DND-41 (cell line): Measurements from ENCODE around the gene WDPCP.

Experiments used
- ATAC-seq: fragments of 200-7000 bp; cut with Tn5 transposase; 3 replicates; pipeline ENCODE4 v1.9.1; 2021; ENCODE audit warnings: low read depth; ENCODE audit not compliant: insufficient read depth
- DNase-seq: peaks from one replicate; pipeline ENCODE4 v3.0.0-alpha.2; 2020
- H2AFZ ChIP-seq: 2 replicates; pipeline ENCODE4 v1.6.0; 2012; ENCODE audit warnings: low read depth, low read length
- H3K27ac ChIP-seq: 2 replicates; pipeline ENCODE4 v1.5.1; 2012; ENCODE audit warnings: low read length, inconsistent platforms
- H3K27me3 ChIP-seq: fragments of 200-600 bp; sonication (generic); 2 replicates; pipeline ENCODE4 v1.6.0; 2012; ENCODE audit warnings: low read length, mild to moderate bottlenecking, inconsistent platforms; ENCODE audit not compliant: insufficient read depth, poor library complexity
- H3K36me3 ChIP-seq: 2 replicates; pipeline ENCODE4 v1.5.1; 2012; ENCODE audit warnings: low read length, inconsistent platforms; ENCODE audit not compliant: insufficient read depth
- H3K4me1 ChIP-seq: 2 replicates; pipeline ENCODE4 v1.5.1; 2012; ENCODE audit warnings: mild to moderate bottlenecking, low read length; ENCODE audit not compliant: insufficient read depth
- H3K4me2 ChIP-seq: 2 replicates; pipeline ENCODE4 v1.6.0; 2012; ENCODE audit warnings: mild to moderate bottlenecking, moderate library complexity, low read length, inconsistent platforms; ENCODE audit not compliant: insufficient read depth
- H3K4me3 ChIP-seq, 2 experiments: fragments of 200-600 bp in 1 of 2; shearing (Covaris generic) in 1 of 2; 2 replicates each; pipeline ENCODE4 v1.5.1; 2012 to 2016; ENCODE audit warnings: inconsistent platforms in 2 of 2, low read length in 2 of 2, mild to moderate bottlenecking in 2 of 2, low read depth in 1 of 2, moderate library complexity in 1 of 2
- H3K79me2 ChIP-seq: 2 replicates; pipeline ENCODE4 v1.6.0; 2012; ENCODE audit warnings: low read length, inconsistent platforms; ENCODE audit not compliant: insufficient read depth
- H3K9ac ChIP-seq: 2 replicates; pipeline ENCODE4 v1.6.0; 2012; ENCODE audit warnings: low read depth, mild to moderate bottlenecking, inconsistent platforms, low read length, moderate library complexity
- H3K9me3 ChIP-seq: 2 replicates; pipeline ENCODE4 v1.5.1; 2012; ENCODE audit warnings: low read length, moderate library complexity, mild to moderate bottlenecking, inconsistent platforms; ENCODE audit not compliant: insufficient read depth, severe bottlenecking
- H4K20me1 ChIP-seq: 2 replicates; pipeline ENCODE4 v1.6.0; 2012; ENCODE audit warnings: low read length; ENCODE audit not compliant: insufficient read depth
- EZH2 ChIP-seq: IDR thresholded peaks from 3 replicates; pipeline ENCODE4 v1.6.1; 2012; ENCODE audit warnings: borderline replicate concordance, low read depth, mild to moderate bottlenecking, moderate library complexity, low read length, inconsistent platforms; ENCODE audit not compliant: severe bottlenecking
- TF ChIP-seq, protein P1 (sequence below): IDR thresholded peaks from 2 replicates; pipeline ENCODE4 v1.5.1; 2012; ENCODE audit warnings: borderline replicate concordance, low read length, moderate library complexity, mild to moderate bottlenecking; ENCODE audit not compliant: poor library complexity, severe bottlenecking; ENCODE audit errors: extremely low read depth

WDPCP gene

GRCh38 chr2:63320669-63321068 is 267.6 kb downstream of the WDPCP start:
- Histone ChIP-seq H4K20me1 (no peaks in the 10 kb centered on the region), H3K4me1 (no peaks in the 10 kb centered on the region), H3K79me2 (no peaks in the 10 kb centered on the region), H2AFZ (no peak overlapping the region), H3K4me3 (no peak overlapping the region), H3K4me2 (no peak overlapping the region), H3K27me3 (no peaks in the 10 kb centered on the region), H3K36me3 (no peaks in the 10 kb centered on the region), H3K9me3 (no peaks in the 10 kb centered on the region), H3K27ac (no peak overlapping the region), H3K9ac (no peak overlapping the region)
- no peak for ATAC-seq
- DNase-seq = no peak
- TF ChIP-seq EZH2 = no peak
- TF ChIP-seq, protein P1, sequence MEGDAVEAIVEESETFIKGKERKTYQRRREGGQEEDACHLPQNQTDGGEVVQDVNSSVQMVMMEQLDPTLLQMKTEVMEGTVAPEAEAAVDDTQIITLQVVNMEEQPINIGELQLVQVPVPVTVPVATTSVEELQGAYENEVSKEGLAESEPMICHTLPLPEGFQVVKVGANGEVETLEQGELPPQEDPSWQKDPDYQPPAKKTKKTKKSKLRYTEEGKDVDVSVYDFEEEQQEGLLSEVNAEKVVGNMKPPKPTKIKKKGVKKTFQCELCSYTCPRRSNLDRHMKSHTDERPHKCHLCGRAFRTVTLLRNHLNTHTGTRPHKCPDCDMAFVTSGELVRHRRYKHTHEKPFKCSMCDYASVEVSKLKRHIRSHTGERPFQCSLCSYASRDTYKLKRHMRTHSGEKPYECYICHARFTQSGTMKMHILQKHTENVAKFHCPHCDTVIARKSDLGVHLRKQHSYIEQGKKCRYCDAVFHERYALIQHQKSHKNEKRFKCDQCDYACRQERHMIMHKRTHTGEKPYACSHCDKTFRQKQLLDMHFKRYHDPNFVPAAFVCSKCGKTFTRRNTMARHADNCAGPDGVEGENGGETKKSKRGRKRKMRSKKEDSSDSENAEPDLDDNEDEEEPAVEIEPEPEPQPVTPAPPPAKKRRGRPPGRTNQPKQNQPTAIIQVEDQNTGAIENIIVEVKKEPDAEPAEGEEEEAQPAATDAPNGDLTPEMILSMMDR = no peak

- no peak overlapping the region for H2AFZ ChIP-seq
- H3K36me3 ChIP-seq = no peaks in the 10 kb centered on the region; the same call in 1 of the 2 replicates
- no peaks in the 10 kb centered on the region for H3K4me1 ChIP-seq
- no peaks in the 10 kb centered on the region for H3K27me3 ChIP-seq
- TF ChIP-seq, protein P1 = no peak
- TF ChIP-seq EZH2 = no peak
- no peaks in the 10 kb centered on the region for H4K20me1 ChIP-seq
- ATAC-seq (no peak), DNase-seq (no peak)
- H3K4me3 ChIP-seq = no peak overlapping the region
- no peak overlapping the region for H3K9ac ChIP-seq
- H3K4me2 ChIP-seq = no peak overlapping the region
- no peak overlapping the region for H3K27ac ChIP-seq
- no peaks in the 10 kb centered on the region for H3K9me3 ChIP-seq
- no peaks in the 10 kb centered on the region for H3K79me2 ChIP-seq
Measured at GRCh38 chr2:63310614-63311013, 277.7 kb downstream of the WDPCP start.

DNA sequence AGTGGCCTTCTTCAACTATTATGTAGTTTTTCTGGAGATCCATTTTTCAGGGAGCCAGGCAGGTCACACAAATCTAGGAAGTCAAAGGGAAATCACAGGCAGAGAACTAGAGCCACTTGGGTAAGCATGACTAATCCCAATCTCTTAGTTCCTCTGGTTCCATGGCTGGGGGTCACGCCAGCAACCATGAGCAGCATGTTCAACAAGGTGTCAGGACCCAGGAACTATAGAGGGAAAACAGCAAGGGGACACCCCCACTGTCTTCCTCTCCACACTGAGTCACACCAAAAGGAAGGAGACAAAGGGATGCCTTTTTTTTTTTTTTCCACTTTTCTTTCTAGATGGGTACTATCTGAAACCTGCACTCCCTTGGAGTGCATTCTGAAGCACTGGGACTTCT is 286.8 kb downstream of the WDPCP start:
- TF ChIP-seq EZH2 = no peak
- TF ChIP-seq, protein P1 = no peak
- DNase-seq = peak; percentile 47

GRCh38 chr2:63300835-63301234 is 287.4 kb downstream of the WDPCP start:
- no peaks in the 10 kb centered on the region for H3K79me2 ChIP-seq
- no peak overlapping the region for H3K4me3 ChIP-seq
- no peaks in the 10 kb centered on the region for H3K27me3 ChIP-seq
- H2AFZ ChIP-seq = no peak overlapping the region
- no peak for ATAC-seq
- no peak overlapping the region for H3K27ac ChIP-seq
- no peak for TF ChIP-seq EZH2
- TF ChIP-seq, protein P1 = peak; percentile 26
- no peak for DNase-seq
- H3K9me3 ChIP-seq = peaks cover 61% of the 10 kb centered on the region
- no peak overlapping the region for H3K4me2 ChIP-seq
- no peak overlapping the region for H3K9ac ChIP-seq
- H4K20me1 ChIP-seq = no peaks in the 10 kb centered on the region
- no peaks in the 10 kb centered on the region for H3K4me1 ChIP-seq
- peaks cover 10% of the 10 kb centered on the region for H3K36me3 ChIP-seq

More for the DNA sequence above, 286.8 kb downstream of the WDPCP start:
- ATAC-seq = no peak
- peaks cover 61% of the 10 kb centered on the region for H3K9me3 ChIP-seq
- H3K36me3 ChIP-seq = peaks cover 10% of the 10 kb centered on the region
- H3K4me1 ChIP-seq = no peaks in the 10 kb centered on the region
- no peaks in the 10 kb centered on the region for H3K79me2 ChIP-seq
- no peaks in the 10 kb centered on the region for H4K20me1 ChIP-seq
- no peak overlapping the region for H3K4me3 ChIP-seq
- H3K27me3 ChIP-seq = no peaks in the 10 kb centered on the region
- no peak overlapping the region for H3K9ac ChIP-seq
- H3K27ac ChIP-seq = no peak overlapping the region
- H3K4me2 ChIP-seq = no peak overlapping the region
- no peak overlapping the region for H2AFZ ChIP-seq
